ENCODE measurements around the gene POU6F1. TPM values are rescaled to one million over a fixed set of nuclear protein-coding genes. Genes with fewer than 3 reads are reported as not detected.
A peak's percentile ranks its signal among the peaks of the same experiment; 100 is the strongest.

The POU6F1 gene
- total and polyA plus RNA-seq, 10 of the 15 experiments (the other 5 are each of a cell fraction or from before 2014, with no cell fraction given): 0.26 to 4.2 (median 1.2) TPM

GRCh38 chr12:51216642-51217041, 1.2 kb downstream of the POU6F1 start:
- intact Hi-C loops (cut with micrococcal nuclease; ENCODE audit: unreplicated experiment): loop anchor here (2.0 kb wide), 1 partner anchor 44 kb away; the partner anchor contains the start of gene TFCP2
- TF ChIP-seq LARP7 (IDR thresholded peaks at IDR 0.05): no peak
- no peak for TF ChIP-seq SKIL (IDR thresholded peaks at IDR 0.05; ENCODE audit: low read depth, poor library complexity, severe bottlenecking)
- TF ChIP-seq, protein P1, sequence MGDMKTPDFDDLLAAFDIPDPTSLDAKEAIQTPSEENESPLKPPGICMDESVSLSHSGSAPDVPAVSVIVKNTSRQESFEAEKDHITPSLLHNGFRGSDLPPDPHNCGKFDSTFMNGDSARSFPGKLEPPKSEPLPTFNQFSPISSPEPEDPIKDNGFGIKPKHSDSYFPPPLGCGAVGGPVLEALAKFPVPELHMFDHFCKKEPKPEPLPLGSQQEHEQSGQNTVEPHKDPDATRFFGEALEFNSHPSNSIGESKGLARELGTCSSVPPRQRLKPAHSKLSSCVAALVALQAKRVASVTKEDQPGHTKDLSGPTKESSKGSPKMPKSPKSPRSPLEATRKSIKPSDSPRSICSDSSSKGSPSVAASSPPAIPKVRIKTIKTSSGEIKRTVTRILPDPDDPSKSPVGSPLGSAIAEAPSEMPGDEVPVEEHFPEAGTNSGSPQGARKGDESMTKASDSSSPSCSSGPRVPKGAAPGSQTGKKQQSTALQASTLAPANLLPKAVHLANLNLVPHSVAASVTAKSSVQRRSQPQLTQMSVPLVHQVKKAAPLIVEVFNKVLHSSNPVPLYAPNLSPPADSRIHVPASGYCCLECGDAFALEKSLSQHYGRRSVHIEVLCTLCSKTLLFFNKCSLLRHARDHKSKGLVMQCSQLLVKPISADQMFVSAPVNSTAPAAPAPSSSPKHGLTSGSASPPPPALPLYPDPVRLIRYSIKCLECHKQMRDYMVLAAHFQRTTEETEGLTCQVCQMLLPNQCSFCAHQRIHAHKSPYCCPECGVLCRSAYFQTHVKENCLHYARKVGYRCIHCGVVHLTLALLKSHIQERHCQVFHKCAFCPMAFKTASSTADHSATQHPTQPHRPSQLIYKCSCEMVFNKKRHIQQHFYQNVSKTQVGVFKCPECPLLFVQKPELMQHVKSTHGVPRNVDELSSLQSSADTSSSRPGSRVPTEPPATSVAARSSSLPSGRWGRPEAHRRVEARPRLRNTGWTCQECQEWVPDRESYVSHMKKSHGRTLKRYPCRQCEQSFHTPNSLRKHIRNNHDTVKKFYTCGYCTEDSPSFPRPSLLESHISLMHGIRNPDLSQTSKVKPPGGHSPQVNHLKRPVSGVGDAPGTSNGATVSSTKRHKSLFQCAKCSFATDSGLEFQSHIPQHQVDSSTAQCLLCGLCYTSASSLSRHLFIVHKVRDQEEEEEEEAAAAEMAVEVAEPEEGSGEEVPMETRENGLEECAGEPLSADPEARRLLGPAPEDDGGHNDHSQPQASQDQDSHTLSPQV (IDR thresholded peaks at IDR 0.05): no peak
- no peak for TF ChIP-seq SIN3A (IDR thresholded peaks at IDR 0.05; ENCODE audit: low read depth, low read length)
- TF ChIP-seq, protein P2, sequence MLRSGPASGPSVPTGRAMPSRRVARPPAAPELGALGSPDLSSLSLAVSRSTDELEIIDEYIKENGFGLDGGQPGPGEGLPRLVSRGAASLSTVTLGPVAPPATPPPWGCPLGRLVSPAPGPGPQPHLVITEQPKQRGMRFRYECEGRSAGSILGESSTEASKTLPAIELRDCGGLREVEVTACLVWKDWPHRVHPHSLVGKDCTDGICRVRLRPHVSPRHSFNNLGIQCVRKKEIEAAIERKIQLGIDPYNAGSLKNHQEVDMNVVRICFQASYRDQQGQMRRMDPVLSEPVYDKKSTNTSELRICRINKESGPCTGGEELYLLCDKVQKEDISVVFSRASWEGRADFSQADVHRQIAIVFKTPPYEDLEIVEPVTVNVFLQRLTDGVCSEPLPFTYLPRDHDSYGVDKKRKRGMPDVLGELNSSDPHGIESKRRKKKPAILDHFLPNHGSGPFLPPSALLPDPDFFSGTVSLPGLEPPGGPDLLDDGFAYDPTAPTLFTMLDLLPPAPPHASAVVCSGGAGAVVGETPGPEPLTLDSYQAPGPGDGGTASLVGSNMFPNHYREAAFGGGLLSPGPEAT (IDR thresholded peaks at IDR 0.05; ENCODE audit: low read depth): no peak
- TF ChIP-seq HDGF (IDR thresholded peaks at IDR 0.05): no peak
- no peak for TF ChIP-seq ASH2L (IDR thresholded peaks at IDR 0.05; ENCODE audit: borderline replicate concordance, low read depth)
- no peak for TF ChIP-seq POLR2AphosphoS5 (IDR thresholded peaks at IDR 0.05; ENCODE audit: low read length)
- no peak for TF ChIP-seq KDM1A (IDR thresholded peaks at IDR 0.05; ENCODE audit: borderline replicate concordance)
- no peak for TF ChIP-seq NR2F1 (conservative IDR thresholded peaks at IDR 0.05)
- TF ChIP-seq CEBPB (IDR thresholded peaks at IDR 0.05; ENCODE audit: borderline replicate concordance in 1 of 2, low read depth in 2 of 2, low read length in 2 of 2): no peak
- no peak for TF ChIP-seq BCLAF1 (IDR thresholded peaks at IDR 0.05)
- no peak for TF ChIP-seq ZNF274 (IDR thresholded peaks at IDR 0.05; ENCODE audit: insufficient read depth, insufficient read length)

More at GRCh38 chr12:51216642-51217041, 1.2 kb downstream of the POU6F1 start:
- Histone ChIP-seq H3K9ac (ENCODE audit: control insufficient read depth, insufficient read depth, low read length) (no peak overlapping the region), H3K79me2 (ENCODE audit: control insufficient read depth, insufficient read depth, low read length) (no peaks in the 10 kb centered on the region; the same call in 1 of the 2 replicates), H3K4me1 (ENCODE audit: control insufficient read depth, insufficient read depth, low read length) (peaks cover 4% of the 10 kb centered on the region; the same call in 1 of the 2 replicates), H3K4me3 (no peak overlapping the region), H2AFZ (ENCODE audit: control insufficient read depth, low read depth, low read length) (no peak overlapping the region; the same call in 1 of the 2 replicates), H3K27me3 (replicated peaks in 1 of 2; ENCODE audit: control insufficient read depth in 2 of 2, insufficient read depth in 2 of 2, low read length in 1 of 2) (no peaks in the 10 kb centered on the region), H3K36me3 (ENCODE audit: control insufficient read depth in 2 of 2, insufficient read depth in 2 of 2, low read length in 1 of 2) (no peaks in the 10 kb centered on the region), H3K4me2 (ENCODE audit: control insufficient read depth, insufficient read depth) (peak overlapping the region; percentile 7; the same call in 1 of the 2 replicates), H3K9me3 (replicated peaks; ENCODE audit: control insufficient read depth, insufficient read depth, low read length) (no peaks in the 10 kb centered on the region), H3K27ac (ENCODE audit: control insufficient read depth, insufficient read depth) (no peak overlapping the region), H4K20me1 (ENCODE audit: control insufficient read depth, insufficient read depth) (no peaks in the 10 kb centered on the region)
- ATAC-seq: no peak
- CTCF ChIA-PET: interaction anchor here (0.9 to 1.5 kb wide), 3 partner anchors 46 to 192 kb away, joined by 3 to 5 read pairs (median 4); no protein-coding TSS in a partner anchor
- 78% methylated on average over 7 of the region's 7 CpGs for WGBS (ENCODE audit: insufficient coverage, insufficient replicate concordance, low lambda C conversion rate, missing lambda C conversion rate)
- no TSS peak for BruUV-seq (replicated peaks)
- RAD21 ChIA-PET (ENCODE audit: unreplicated experiment): interaction anchor here (1.2 to 1.9 kb wide), 3 partner anchors 124 to 451 kb away, joined by 3 to 8 read pairs (median 5); no protein-coding TSS in a partner anchor
- no peak for DNase-seq (ENCODE audit: low read depth, low spot score)
- no peak for FAIRE-seq
- POLR2A ChIA-PET: interaction anchor here (0.5 to 2.8 kb wide), 4 partner anchors 11 to 168 kb away, joined by 3 to 16 read pairs (median 5); partner anchors contain the start of genes CSRNP2, DAZAP2 and LETMD1
- in situ Hi-C loops (cut with MboI): no loop called here
- SMC1A ChIA-PET (ENCODE audit: uncharacterized antibody, unreplicated experiment): interaction anchor here (1.4 kb wide), 1 partner anchor 36 kb away, joined by 5 read pairs; no protein-coding TSS in a partner anchor
